T-helper 1 cell treated with Interleukin-12 subunit alpha and Interleukin-12 subunit beta and Interleukin-4 antibody, amounts not matched to agents 30 ng/mL and 1 ng/mL, for 36 hours (primary cell): ENCODE measurements around the gene NTS. TPM values are rescaled to one million over a fixed set of nuclear protein-coding genes. Genes with fewer than 3 reads are reported as not detected.

Experiments
- intact Hi-C: fragments of 100-400 bp; cut with micrococcal nuclease; formaldehyde crosslinking; loops from one replicate; pipeline ENCODE4 v1.15.1; 2024
- total RNA-seq: library from RNA; stranded (reverse); gene quantifications from 2 replicates; pipeline ENCODE4 v1.2.3, GENCODE V29; 2022

Gene NTS
- total RNA-seq, 1 donor from 2014 or later: not detected

DNA sequence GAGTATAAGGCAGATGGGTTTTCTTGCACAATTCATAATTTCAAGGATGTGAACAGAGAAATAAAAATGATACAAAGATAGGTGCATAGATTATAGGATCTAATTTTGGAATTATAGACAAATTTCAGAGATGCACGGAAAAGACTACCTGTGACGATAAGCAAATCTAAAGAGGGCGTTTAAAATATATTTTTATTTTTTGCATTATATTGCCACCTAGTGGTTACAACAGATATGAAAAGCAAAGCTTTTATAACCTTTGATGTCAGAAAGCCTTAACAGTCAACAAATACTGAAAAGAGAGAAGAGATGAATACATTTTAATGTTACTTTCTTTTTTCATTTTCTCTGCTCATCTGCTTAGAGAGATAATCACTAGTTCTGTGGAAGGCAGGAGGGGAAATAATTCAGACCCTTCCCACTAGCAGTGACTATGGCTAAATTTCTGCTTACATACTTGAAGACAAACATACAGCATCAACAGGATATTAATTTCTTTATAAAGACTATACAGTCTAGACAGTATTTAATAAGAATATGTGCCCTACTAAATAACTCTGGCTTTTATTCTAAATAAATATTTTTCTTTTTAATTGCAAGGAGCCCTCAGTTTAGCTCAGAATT is 46.3 kb downstream of the NTS start:
- intact Hi-C loops: loop anchor here (1.0 to 2.0 kb wide), 3 partner anchors 452 to 1046 kb away; no protein-coding TSS in a partner anchor

DNA sequence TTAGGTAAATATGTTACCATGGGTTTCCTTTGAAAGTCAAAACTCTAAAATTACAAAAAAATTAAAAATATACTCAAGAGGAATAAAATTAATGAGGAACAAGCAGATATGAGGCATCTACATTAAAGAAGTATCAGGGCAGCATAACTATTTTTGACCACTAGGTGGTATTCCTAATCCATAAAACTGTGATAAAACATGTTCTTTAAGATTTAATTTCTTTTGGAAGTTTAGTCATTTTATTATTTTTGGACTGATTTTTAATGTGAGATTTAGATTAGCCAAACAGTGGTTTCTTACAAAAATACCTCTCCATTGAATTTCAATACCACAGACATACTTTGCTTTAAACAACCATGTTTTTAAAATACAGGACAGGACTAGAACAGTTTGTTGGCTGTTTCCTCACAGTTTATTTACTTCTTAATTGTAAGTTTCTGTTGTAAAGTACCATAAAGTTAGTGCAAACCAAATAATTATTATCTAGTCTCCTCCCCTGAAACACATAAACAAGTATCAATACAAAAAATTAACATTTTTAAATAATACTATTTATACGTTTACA is 49.8 kb downstream of the NTS start:
- intact Hi-C loops: no loop called here

DNA sequence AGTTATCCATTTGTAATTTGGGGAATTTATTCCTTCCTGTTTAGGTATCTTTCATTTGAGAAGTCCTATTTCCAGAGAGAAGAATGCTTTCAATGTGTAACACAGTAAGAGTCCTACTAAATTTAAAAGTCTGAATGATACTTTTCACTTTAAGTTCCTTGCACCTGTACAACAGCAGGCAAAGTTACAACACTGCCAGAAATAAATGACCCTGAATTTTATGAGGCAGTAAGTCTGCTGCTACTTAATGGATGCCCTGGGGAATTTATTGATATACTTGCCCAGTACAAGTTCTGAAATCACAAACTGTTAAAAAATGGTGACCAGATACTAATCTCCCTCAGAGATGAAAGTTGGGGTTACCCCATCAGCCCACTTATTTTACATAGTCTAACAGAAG is 53.1 kb downstream of the NTS start:
- intact Hi-C loops: no loop called here

Other genes starting within 250 kb of the NTS start
- not detected in 2 replicates for gene RASSF9, start 37.9 kb upstream of the NTS start, total RNA-seq